ENCODE results near the gene NOLC1.

Gene NOLC1

DNA sequence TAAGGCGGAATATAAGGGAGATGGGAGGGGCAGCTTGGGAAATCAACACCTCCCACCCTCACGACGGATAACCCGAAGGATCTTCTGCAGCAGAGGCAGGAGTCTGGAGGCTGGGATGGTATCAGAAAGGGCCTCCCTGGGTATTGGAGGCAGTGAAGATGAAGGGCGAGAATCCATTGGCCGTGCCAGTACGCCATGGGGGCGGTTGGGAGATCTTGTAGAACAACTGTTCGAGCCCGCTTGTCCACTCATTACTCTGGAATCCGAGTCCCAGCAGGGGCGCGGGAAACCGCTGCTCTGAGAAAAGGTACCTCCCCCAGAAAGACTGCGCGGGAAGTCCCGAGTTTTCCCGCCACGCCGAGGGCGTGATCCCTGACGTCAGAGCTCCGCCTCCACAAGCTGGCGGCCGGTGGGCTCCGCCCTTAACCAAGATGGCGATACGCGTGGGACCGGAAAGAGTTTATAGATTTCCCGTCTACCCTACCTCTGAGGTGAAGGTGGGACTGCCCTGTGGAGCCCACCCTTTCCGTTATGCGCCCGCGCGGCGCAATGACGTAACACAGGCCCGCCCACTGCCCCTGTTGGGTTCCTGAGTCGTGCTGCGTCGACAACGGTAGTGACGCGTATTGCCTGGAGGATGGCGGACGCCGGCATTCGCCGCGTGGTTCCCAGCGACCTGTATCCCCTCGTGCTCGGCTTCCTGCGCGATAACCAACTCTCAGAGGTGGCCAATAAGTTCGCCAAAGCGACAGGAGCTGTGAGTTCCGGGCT, at the start of gene NOLC1:
TSS of gene NOLC1 (plus strand) at position 616 of the 771 bp plus-strand sequence. CDS start at position 638, 22 bp downstream.
- peak; percentile 100 for DNase-seq

DNA sequence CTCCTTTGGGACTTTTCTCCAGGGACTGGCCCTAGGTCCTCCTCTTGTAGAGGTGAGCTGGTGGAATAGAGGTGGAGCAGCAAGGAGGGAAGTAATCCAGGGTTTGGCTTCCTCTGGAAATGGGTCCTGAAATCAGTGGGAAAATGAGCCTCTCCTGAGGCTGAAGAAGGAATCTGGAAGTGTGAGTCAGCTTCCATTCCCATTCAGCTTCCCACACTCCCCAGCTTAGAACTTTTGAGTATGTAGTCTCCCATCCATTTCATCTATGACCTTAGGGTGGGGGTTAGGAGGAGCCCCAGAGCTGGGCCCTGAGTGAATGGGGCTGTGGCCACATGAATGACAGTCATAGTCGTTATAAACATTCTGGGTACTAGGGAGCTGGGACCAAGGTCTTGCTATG, 49.8 kb upstream of the NOLC1 start:
- no peak for DNase-seq

DNA sequence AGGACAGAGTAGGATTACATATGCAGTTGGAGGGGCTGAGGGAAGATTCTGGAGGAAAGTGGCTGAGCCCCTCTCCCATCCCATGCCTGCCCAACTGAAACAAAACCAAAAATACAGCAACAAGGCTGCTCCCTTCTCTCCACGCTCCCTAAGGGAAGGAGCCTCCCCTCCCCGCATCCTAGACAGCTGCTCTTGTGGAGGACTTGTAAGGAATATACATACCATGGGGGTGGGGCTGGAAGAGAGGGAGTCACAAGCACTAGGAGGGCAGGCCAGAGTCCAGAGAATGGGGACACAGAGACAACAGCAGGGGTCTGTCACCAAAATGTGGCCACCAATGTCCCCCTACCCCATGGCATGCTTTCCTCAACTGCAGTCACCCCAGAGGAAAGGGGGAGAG, 45.2 kb upstream of the NOLC1 start:
- DNase-seq, result no peak

DNA sequence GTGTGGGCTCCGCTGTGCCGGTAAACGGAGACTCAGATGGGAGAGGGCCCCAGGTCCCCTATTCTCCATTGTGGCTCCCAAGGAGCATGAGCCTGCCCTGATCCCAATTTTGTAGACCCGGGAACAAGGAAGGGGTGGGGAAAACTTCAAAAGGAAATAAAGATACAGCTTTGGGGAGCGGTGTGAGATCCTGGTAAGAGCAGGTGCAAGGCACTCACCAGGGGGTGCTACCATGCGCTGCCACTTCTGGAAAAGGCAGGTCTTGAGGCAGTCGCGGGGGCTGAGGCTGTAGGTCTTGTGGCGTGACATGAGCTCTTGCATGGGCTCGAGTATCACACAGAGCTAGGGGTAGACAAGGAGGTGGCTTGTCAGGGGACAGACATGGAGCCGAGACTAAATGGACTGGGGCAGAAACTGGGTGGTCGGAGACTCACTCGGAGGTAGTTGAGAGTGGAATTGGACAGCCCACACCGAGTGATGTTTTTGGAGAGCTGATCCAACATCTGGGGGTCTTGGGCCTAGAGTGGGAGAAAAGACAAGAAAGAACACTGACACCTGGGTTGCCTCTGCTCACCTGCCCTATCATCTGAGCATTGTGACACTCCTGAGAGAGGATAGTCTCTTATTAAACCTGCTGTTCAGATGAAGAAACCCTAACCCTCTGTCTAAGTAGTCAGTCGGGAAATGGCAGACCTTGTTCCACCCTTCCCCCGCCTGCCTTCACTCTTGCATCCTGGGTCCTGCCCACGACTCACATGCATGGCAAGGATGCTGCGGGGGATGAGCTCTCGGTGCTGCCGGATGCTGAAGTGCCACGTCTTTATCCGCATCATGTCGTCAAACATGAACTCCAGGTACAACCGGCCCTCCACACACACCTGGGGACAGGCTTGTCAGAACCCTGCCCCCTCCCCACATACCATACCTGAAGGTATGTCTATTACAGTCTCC, 42.7 kb upstream of the NOLC1 start:
- DNase-seq, result no peak

DNA sequence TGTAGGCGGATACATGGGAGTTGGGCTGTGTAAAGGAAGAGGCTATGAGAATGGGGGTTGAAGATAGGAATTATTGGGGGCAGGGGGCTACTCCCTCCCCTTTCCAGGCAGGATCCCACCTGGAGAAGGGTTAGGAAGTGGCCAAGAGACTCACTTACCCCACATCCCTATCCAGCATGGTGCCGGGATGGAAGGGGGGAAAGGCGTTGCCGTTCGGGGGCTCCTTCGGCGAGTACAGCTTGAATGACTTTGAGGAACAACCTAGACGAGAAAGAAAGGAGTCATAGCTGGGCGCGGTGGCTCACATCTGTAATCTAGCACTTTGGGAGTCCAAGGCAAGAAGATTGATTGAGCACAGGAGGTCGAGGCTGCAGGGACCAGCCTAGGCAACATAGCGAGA, 40.9 kb upstream of the NOLC1 start:
- no peak for DNase-seq

DNA sequence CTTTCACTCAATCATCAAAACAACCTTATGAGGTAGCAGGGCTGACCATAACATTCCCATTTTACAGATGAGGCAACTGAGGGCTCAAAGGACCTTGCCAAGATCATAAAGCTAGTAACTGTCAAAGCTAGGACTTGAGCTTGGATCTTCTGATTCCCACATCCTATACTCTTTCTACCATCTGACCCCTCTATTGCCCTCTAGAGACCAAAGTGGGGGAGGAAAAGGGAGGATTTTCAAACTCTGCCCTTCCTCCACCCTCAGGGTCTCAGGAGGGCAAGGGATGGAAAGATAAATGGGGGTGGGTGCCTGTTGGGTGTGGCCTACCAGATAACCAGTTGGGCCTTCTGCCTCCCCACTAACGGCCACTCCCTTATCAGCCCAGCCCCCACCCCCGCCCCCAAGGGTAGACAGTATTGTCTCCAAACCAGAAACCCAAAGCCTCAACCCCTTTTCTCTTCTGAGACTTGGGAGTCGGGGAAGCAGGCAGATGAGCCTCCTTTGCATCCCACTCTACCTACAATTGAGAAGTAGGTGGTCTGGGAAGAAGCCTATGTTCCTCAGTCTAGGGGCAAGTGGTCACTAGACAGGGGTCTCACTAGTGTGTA, 39.9 kb upstream of the NOLC1 start:
- DNase-seq, result no peak

DNA sequence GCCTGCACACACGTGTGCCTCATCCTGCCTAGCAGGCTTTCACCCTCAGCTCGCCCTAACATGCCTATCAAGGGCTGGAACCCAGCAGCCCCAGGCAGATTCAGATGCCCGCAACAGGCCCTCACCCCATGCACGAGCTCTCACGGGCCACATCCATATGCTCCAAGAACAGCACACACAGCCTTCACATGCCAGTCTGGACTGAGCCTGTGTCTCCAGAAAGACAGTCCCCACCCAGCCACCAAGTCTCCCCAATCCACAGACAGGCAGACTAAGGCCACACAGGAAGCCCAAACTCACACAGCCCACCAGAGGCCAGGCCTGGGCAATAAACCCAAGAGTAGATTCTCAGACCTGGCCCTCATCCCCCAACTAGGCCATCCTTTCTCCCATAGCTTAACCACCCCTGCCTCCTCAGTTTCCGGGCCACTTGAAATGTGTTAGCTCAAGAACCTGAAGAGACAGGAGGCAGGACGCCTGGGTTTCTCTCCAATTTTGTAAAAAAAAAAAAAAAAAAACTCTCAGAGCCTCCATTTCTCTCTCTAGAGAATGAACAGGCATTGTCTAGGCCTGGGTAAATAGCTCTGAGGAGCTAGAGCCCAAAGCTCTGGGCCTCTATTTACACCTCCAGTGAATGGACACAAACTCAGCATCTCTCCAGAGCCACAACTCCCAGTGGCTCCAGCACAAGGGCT, 38.8 kb upstream of the NOLC1 start:
- DNase-seq, result no peak

DNA sequence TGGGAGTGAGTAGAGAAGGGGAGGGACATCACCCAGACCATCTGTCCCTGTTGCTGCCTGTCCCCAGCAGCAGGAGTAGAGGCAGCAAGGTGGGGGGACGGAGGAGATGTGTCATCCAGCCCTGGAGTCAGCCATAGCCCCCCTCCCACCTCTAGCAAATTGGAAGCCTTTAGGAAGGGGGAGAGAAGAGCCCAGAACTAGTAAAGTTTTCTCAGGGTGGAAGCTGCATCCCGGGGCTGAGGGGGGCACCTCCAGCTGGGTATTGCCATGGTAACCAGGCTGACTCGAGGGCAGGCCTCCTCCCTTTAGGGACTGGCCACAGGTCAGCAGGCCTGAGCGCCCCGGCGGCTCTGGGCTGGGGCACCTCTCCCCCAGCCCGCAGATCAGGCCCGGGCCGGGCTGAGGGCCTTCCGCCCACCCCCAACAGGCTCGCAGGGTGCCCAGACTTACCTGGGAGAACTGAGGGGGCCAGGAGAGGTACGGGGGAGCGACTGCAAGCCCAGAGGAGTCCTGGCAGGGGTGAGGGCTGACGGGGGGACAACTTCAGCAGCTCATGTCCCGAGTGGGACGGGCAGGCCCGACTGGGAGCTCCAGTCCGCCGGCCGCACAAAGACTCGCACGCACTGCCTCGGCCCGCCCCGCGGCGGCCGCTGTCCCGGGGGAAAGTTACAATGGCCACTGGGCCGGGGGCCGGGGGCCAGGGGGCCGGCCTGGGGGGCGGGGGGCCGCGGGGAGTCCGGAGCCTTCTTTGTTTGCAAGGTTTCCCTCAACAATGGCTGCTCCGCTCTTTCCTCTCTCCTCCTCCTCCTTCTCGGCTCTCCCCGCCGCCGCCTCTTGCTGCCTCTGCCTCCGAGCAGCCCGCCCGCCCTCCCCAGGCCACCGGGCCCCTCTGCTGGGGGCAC, 38.0 kb upstream of the NOLC1 start:
- peak; percentile 67 for DNase-seq

DNA sequence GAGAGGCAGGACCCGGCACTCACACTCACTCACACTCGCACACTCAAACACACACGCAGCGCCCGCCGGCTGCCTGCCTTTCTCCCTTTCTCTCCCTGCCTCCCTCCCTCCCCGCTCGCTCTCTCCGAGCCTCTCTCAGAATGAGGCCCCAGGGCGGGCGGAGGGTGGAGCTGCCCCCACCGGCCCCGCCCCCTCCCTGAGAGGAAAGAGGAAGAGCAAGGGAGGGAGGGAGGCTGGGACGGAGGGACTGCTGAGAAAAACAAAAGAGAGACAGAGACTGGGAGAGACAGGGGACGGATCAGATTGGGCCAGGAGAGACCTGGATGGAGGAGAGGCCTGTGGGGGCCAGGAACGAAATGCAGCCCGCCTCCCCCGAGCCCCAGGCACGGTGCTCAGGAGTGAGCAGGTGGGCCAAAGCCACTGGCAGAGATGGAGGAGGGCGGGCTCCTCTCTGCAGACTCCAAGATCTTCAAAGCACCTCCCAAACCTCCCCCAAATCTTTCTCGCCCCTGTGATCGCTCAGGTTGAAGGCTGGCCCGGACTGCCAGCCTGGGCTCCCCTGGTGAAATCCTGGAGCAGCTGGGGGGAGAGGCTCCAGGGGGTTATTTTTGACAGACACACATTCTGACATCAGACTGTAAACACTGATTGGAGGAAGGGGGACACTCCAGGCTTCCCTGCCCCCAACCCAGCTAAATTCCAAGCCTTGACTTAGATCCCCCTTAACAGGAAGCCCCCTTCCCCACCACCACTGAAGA, 37.1 kb upstream of the NOLC1 start:
- DNase-seq, result peak; percentile 95

DNA sequence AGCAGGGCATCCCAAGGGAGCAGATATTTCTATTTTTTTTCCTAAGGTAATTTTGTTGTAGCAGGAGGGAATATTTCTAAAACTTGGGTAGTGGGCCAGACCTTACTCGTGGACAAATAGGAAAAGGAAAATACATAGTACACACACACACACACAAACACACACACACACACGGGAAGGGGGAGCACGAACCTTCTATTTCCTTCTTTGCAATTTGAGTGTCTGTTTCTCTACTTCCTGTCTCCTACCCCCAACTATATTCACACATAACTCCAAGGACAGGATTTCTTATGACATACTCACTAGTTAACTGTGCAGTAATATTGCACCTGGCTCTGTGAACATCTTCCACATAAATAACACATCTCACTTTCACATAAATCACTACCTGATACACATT, 36.4 kb upstream of the NOLC1 start:
- DNase-seq, result no peak

DNA sequence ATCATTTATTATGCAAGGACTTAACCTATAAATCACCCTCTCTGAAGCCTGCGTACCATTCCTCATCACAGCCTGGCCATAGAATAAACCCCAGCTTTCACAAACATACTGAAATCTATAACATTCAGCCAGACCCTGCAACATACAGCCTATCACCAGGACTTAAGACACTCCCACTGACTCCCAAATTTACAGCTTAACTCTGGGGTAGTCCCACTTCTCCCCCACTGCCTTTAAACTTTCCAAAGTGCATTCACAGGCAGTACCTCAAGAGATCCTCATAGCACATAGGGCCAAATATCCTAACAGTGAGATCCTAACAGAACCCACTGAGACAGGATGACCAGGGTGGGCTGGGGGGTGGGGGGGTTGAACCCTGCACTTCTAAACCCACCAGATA, 35.5 kb upstream of the NOLC1 start:
- no peak for DNase-seq

DNA sequence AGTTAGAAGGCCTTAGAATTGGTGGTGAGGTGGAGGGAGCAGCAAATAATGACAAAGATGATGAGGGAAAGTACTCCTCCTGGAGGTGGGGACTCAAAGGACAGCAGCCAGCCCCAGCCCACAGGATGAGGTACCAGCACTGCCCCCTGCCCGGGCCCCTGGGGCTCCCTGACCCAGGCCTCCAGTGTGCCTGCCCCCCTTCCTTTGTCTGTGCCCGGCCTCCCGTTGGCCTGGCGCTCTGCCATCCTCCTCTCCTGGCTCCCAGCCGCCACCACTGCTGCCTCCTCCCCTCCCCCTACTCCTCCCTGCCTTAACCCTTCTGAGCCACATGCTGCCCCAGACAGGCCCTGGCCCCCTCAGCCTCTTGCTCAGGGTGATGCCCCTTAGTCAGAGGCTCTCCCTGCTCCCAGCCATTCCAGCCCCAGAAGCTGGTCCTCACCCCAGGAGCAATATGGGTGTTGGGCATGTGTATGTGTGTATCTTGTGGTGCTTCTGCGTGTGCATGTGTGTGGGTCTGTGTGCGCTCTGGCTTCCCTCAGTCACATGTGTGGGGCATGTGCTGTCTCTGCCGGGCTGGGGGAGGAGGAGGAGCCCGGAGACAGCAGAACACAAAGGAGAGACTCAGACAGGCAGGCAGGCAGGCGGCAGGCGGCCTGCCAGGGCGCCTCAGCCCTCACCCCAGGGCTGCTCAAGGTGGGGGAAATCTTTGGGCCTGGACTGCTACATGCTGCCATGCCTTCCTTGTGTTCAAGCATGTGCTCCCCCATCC, 34.6 kb upstream of the NOLC1 start:
- peak; percentile 85 for DNase-seq

DNA sequence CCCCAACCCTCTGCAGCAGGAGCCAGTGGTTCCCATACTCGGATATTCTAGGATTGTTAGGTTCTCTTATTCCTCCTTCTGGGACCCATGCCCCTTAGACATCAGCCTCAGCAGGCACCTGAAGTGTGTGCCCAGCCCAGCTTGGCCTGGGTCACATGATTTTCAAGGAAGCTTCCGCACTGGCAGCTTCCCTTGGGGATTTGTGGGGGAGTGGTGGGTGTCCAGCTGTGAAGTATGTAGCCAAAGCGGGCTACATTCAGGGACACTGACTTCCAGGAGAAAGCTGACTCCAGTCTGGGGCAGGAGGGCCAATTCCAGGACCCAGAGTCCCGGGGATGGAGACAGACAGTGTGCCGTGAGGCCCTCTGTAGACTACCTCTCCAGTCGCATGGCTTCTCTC, 33.3 kb upstream of the NOLC1 start:
- peak; percentile 71 for DNase-seq

DNA sequence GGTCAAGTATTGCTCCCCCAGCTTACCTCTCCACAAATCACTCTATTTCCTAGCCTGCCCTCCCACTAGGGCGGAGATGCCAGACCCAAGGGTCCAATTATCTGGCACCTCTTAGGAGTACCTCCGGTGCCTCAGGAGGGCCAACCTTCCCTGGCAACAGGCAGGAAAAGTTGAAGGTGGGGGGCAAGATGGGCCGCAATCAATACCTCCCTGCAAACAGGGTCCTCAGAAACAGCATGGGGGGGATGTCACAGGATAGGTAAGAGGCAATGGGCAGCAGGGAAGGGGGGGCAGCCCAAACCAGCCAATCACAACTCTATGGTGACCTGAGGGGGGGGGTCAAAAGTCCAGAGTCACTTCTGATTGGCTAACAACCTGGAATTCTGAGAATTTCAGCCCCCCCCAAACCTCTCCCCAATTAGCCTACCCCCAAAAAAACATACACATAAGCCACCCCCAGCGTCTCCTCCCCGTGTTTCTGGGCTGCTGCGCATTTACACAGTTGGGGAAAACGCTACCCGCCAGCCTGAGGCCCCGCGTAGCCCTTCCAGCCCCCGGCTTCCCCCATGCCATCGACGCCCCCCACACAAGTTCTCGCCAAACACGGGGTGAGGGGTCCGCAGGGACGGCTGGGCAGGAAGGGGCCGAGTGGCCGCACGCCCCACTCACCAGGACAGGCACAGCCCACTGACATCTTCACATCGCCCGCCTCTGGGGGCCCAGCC, 32.6 kb upstream of the NOLC1 start:
- DNase-seq, result peak; percentile 76

DNA sequence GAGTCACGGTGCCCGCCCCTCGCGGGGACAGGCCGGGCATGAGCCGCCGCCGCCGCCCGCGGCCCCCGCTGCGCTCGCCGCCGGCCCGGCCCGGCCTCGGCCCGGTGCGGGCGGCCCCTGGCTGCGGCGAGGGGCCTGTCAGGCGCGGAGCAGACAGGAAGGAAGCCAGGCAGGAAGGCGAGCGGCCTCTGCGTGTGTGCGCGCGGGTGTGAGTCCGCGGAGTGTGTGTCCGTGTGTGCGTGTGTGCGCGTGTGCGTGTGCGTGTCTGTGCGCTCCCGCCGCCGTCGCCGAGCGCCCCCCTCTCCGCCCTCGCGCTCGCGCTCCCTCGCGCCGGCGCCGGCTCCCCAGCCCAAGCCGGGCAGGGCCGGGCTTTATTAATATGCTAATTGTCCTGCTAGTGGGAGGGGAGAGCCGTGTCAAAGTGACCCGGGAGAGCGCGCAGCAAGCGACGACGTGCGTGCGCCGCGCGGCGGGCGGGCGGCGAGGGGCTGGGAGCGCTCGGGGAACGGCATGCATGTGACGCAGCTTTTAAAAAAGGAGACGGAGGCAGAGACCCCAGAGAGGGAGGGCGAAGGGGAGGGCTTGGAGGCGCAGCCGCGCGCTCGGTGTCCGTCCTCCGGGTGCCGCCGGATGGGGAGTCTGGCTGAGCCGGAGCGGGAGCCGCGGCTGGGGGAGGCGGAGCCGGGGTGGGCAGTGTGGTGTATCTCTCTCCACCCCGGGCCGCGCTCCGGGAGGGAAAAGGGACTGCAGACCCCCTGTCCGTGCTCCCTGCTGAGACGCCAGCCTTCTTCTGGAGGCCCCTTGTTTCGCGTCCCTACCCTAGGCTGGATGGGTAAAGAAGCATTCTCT, 31.8 kb upstream of the NOLC1 start, which contains the start of gene LDB1:
TSS of gene LDB1 (minus strand) at position 227 of the 849 bp plus-strand sequence. CDS start 258 bp downstream, outside the sequence.
- DNase-seq, result peak; percentile 88

DNA sequence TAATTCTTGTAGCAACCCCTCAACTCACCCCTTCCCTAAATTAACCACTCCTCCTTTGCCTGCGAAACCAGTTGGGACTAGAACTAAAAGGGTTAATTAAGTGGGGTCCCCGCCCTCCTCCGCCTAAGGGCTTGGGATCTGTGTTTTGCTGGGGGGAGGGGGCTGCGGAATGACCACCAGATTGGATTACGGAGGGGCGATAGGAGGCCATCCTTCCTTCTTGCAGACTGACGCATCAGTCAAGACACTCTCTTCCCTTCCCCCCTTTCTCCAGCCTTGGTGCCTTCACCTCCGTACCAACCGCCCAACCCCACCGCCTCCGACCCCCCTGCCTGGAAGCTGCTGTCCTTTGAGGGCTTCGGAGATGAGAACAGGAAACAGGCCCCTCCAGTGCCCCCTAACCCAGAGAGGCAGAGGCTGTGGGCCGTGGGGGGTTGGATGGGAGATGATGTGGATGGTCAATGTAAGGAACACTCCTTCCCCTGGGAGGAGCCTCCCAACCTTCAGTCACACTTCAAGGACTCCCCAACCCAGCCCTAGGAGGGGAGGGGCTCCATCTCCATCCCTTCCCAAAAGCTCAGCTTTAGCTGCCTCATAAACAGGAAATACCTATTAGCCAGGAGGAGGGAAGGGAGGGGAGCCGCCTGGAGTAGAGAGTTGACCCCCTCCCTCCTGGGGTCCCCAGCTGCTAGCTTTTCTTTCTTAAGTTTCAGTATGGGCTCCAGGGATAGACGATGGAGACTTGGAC, 31.0 kb upstream of the NOLC1 start:
- no peak for DNase-seq

DNA sequence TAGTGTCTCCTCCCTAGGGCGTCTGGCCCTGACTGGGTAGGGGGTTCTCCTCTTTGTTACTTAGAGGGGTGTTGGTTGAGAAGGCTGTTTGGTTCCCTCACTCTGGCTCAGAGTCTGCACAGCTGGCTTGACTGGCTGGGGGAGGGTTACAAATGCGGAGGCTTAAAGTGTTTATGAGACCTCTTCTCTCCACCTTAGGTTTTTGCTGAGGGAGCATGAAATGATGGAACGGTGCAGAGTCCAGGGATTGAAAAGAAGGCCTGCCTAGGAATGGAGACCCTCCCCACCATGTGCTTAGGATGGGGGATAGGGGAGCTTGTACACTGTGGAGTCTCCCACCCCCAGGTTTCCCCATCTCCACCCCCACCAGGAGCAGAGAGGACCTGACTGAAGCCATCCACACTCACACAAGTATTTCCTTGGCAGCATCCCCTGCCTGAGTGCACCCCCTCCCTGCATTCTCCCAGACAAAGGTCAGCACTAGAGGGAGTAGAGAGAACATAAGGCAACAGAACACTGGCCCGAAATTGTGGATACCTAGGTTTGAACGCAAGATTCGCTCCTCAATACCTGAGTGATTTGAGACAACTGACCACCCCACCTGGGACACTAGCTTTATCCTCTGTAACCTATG, 30.3 kb upstream of the NOLC1 start:
- DNase-seq, result no peak

Measured in activated effector memory CD4-positive, alpha-beta T cell treated with anti-CD3 and anti-CD28 coated beads, Interleukin-2, amount 50 U/mL, for 16 hours (primary cell).